ENCODE measurements around the gene AKT2. TPM values are rescaled to one million over a fixed set of nuclear protein-coding genes. Genes with fewer than 3 reads are reported as not detected.
A peak's percentile ranks its signal among the peaks of the same experiment; 100 is the strongest.

Gene AKT2
- polyA plus RNA-seq, 3 donors = 11.4 to 122 (median 16.3) TPM

DNA sequence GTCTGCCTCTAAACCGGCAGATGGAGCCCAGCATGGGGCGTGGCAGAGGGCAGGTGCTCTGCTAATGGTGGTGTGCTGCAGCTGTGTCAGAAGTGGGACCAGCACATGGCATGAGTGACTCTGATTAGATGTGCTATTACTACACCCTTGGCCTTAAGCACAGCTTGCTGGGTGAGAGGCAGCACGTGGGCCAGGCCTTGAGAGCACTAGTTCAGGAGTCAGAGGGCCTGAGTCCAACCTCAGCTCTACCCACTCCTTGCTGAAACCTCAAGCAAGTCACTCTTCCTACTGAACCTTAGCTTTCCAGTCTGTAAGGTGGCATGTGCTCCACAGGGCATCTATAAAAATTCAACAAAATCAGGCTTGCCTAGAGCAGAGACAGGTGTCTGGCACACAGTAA lies 22.7 kb downstream of the AKT2 start:
- TF ChIP-seq, protein P1, sequence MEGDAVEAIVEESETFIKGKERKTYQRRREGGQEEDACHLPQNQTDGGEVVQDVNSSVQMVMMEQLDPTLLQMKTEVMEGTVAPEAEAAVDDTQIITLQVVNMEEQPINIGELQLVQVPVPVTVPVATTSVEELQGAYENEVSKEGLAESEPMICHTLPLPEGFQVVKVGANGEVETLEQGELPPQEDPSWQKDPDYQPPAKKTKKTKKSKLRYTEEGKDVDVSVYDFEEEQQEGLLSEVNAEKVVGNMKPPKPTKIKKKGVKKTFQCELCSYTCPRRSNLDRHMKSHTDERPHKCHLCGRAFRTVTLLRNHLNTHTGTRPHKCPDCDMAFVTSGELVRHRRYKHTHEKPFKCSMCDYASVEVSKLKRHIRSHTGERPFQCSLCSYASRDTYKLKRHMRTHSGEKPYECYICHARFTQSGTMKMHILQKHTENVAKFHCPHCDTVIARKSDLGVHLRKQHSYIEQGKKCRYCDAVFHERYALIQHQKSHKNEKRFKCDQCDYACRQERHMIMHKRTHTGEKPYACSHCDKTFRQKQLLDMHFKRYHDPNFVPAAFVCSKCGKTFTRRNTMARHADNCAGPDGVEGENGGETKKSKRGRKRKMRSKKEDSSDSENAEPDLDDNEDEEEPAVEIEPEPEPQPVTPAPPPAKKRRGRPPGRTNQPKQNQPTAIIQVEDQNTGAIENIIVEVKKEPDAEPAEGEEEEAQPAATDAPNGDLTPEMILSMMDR (IDR thresholded peaks at IDR 0.05) = no peak
- Histone ChIP-seq H3K4me3 (replicated peaks in 1 of 3; ENCODE audit: low read depth in 2 of 3, low read length in 3 of 3) (no peak overlapping the region), H3K27me3 (ENCODE audit: control insufficient read depth in 2 of 2, insufficient read depth in 2 of 2, low read length in 2 of 2) (no peaks in the 10 kb centered on the region), H3K9ac (ENCODE audit: insufficient read depth, low read length, poor library complexity, severe bottlenecking) (no peak overlapping the region), H4K20me1 (ENCODE audit: insufficient read depth, low read length) (peaks cover 90% of the 10 kb centered on the region), H3K4me1 (ENCODE audit: control insufficient read depth in 1 of 2, insufficient read depth in 2 of 2, low read length in 2 of 2) (peaks cover 14 to 21% of the 10 kb centered on the region in 2 donors), H3K79me2 (ENCODE audit: insufficient read depth, low read length) (peaks cover 64% of the 10 kb centered on the region), H2AFZ (ENCODE audit: insufficient read depth, low read depth, low read length, poor library complexity, severe bottlenecking) (no peak overlapping the region), H3K9me3 (replicated peaks in 1 of 2; ENCODE audit: control insufficient read depth in 1 of 2, insufficient read depth in 1 of 2, low read length in 2 of 2) (no peaks in the 10 kb centered on the region), H3K36me3 (replicated peaks in 1 of 2; ENCODE audit: control insufficient read depth in 1 of 2, insufficient read depth in 2 of 2, low read length in 2 of 2) (peaks cover 33 to 40% of the 10 kb centered on the region in 2 donors), H3K27ac (ENCODE audit: low read depth in 1 of 2, low read length in 2 of 2) (peak overlapping the region in 1 of 2 donors; percentile 75), H3K4me2 (replicated peaks; ENCODE audit: extremely low read depth, low read length, poor library complexity, severe bottlenecking) (no peak overlapping the region)
- H3K4me1 Mint-ChIP-seq = peaks cover 26% of the 10 kb centered on the region
- H3K9me3 Mint-ChIP-seq = peaks cover 0 to 2% (median 0%) of the 10 kb centered on the region in 7 donors
- peaks cover 37 to 46% of the 10 kb centered on the region in 2 donors for H3K36me3 Mint-ChIP-seq
- intact Hi-C loops (cut with micrococcal nuclease) = no loop called here
- DNase-seq = no peak
- WGBS (ENCODE audit: insufficient coverage) = 100% methylated on average over 3 of the region's 3 CpGs
- H3K27me3 Mint-ChIP-seq (ENCODE audit: low read depth in 3 of 3) = peaks cover 0 to 2% (median 0%) of the 10 kb centered on the region in 3 donors
- H3K4me3 Mint-ChIP-seq = no peak overlapping the region
- H3K27ac Mint-ChIP-seq = peak overlapping the region in 6 of 7 donors; percentile 8 to 87 (median 38)

DNA sequence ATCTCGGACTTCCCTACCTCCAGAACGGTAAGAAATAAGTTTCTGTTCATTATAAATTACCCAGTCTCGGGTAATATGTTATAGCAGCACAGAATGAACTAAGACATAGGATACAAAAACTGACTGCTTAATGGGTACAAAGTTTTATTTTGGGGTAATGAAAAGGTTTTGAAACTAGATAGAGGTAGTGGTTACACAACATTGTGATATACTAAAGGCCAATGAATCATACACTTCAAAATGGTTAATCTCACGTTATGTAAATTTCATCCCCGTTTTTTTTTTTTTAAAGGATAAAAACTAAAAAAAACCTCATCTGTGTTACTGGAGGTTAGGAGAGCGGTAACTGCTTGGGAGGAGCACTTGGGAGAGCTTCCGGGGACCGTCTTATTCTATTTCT lies 23.5 kb downstream of the AKT2 start:
- no CpG with 5 or more reads among the region's 8 CpGs for WGBS (ENCODE audit: insufficient coverage)
- peaks cover 26% of the 10 kb centered on the region for H3K4me1 Mint-ChIP-seq
- Histone ChIP-seq H3K9ac (ENCODE audit: insufficient read depth, low read length, poor library complexity, severe bottlenecking) (no peak overlapping the region), H3K9me3 (replicated peaks in 1 of 2; ENCODE audit: control insufficient read depth in 1 of 2, insufficient read depth in 1 of 2, low read length in 2 of 2) (no peaks in the 10 kb centered on the region), H3K4me3 (replicated peaks in 1 of 3; ENCODE audit: low read depth in 2 of 3, low read length in 3 of 3) (no peak overlapping the region), H3K36me3 (replicated peaks in 1 of 2; ENCODE audit: control insufficient read depth in 1 of 2, insufficient read depth in 2 of 2, low read length in 2 of 2) (peaks cover 40 to 44% of the 10 kb centered on the region in 2 donors), H2AFZ (ENCODE audit: insufficient read depth, low read depth, low read length, poor library complexity, severe bottlenecking) (no peak overlapping the region), H3K27ac (ENCODE audit: low read depth in 1 of 2, low read length in 2 of 2) (peak overlapping the region in 1 of 2 donors; percentile 75), H4K20me1 (ENCODE audit: insufficient read depth, low read length) (peaks cover 90% of the 10 kb centered on the region), H3K27me3 (ENCODE audit: control insufficient read depth in 2 of 2, insufficient read depth in 2 of 2, low read length in 2 of 2) (no peaks in the 10 kb centered on the region), H3K4me2 (replicated peaks; ENCODE audit: extremely low read depth, low read length, poor library complexity, severe bottlenecking) (peak overlapping the region; percentile 29), H3K4me1 (ENCODE audit: control insufficient read depth in 1 of 2, insufficient read depth in 2 of 2, low read length in 2 of 2) (peaks cover 14 to 21% of the 10 kb centered on the region in 2 donors), H3K79me2 (ENCODE audit: insufficient read depth, low read length) (peaks cover 64% of the 10 kb centered on the region)
- intact Hi-C loops (cut with micrococcal nuclease) = no loop called here
- no peaks in the 10 kb centered on the region for H3K27me3 Mint-ChIP-seq (ENCODE audit: low read depth in 3 of 3)
- peaks cover 0 to 2% (median 0%) of the 10 kb centered on the region in 7 donors for H3K9me3 Mint-ChIP-seq
- H3K36me3 Mint-ChIP-seq = peaks cover 38 to 49% of the 10 kb centered on the region in 2 donors
- H3K27ac Mint-ChIP-seq = peak overlapping the region; percentile 67 to 89 (median 79)
- DNase-seq = peak in 2 of 3 donors; percentile 35
- peak overlapping the region in 1 of 2 donors; percentile 51 for H3K4me3 Mint-ChIP-seq
- TF ChIP-seq, protein P1 (IDR thresholded peaks at IDR 0.05) = no peak
